Cardiac muscle cell (in vitro differentiated cells and primary cell): Measurements from ENCODE around the gene PIH1D1. TPM values are rescaled to one million over a fixed set of nuclear protein-coding genes. Genes with fewer than 3 reads are reported as not detected.

ENCODE experiments used
- DNase-seq, 2 donors: peaks; one replicate each; pipeline versions ENCODE4 v3.0.0 to v3.0.0-alpha.2; 2010 to 2017; ENCODE audit warnings: low read depth in 1 of 2, low spot score in 1 of 2
- H3K27ac ChIP-seq: fragments of 200-600 bp; sonication (generic); 2 replicates; pipeline ENCODE4 v1.5.1; 2016
- H3K27me3 ChIP-seq: fragments of 200-600 bp; sonication (generic); 2 replicates; pipeline ENCODE4 v1.6.0; 2016; ENCODE audit warnings: control low read depth
- H3K36me3 ChIP-seq: fragments of 200-600 bp; sonication (generic); 2 replicates; pipeline ENCODE4 v1.5.1; 2016; ENCODE audit warnings: control low read depth
- H3K4me1 ChIP-seq: fragments of 200-600 bp; sonication (generic); 2 replicates; pipeline ENCODE4 v1.8.1; 2017; ENCODE audit warnings: low read depth, mild to moderate bottlenecking, mixed run types
- H3K4me3 ChIP-seq: fragments of 200-600 bp; sonication (generic); 2 replicates; pipeline ENCODE4 v1.5.1; 2016; ENCODE audit warnings: mild to moderate bottlenecking
- H3K9me3 ChIP-seq: fragments of 200-600 bp; sonication (generic); 2 replicates; pipeline ENCODE4 v1.5.1; 2017; ENCODE audit warnings: low read depth, mild to moderate bottlenecking, control low read depth
- CTCF ChIP-seq: IDR thresholded peaks from 2 replicates; pipeline ENCODE4 v1.5.1; 2012; ENCODE audit warnings: low read depth, mild to moderate bottlenecking, low read length
- polyA plus RNA-seq: library from polyadenylated mRNA; unstranded; fragments of >200 nt; fragmentation: Nextera tagmentation; extraction: Ambion mirVana; gene quantifications from 2 replicates; pipeline ENCODE4 v1.2.1, GENCODE V29; 2016
- total RNA-seq: library from RNA; depleted of rRNA; stranded (reverse); fragments of >200 nt; gene quantifications from 2 replicates; pipeline ENCODE4 v1.2.3, GENCODE V29; 2016

PIH1D1 gene
- total RNA-seq (145 and 200 TPM in 2 replicates), polyA plus RNA-seq (139 and 156 TPM in 2 replicates)

- TF ChIP-seq CTCF = peak; percentile 24
- H3K4me1 ChIP-seq = peaks cover 2% of the 10 kb centered on the region
- peak within 1 kb of the TSS; percentile 82 for H3K4me3 ChIP-seq
- H3K9me3 ChIP-seq = no peaks in the 10 kb centered on the region
- H3K27me3 ChIP-seq = no peaks in the 10 kb centered on the region
- peak; percentile 98 to 99 for DNase-seq
- peak within 1 kb of the TSS; percentile 97 for H3K27ac ChIP-seq
- no peaks in the 10 kb centered on the region for H3K36me3 ChIP-seq
Measured at GRCh38 chr19:49451430-49452181, at the start of gene PIH1D1. PIH1D1 (minus strand) TSS chr19:49451814; CDS start chr19:49451574, 240 bp downstream.

GRCh38 chr19:49499030-49499670 lies 47.5 kb upstream of the PIH1D1 start:
- H3K27me3 ChIP-seq = no peaks in the 10 kb centered on the region
- peaks cover 24% of the 10 kb centered on the region for H3K36me3 ChIP-seq
- TF ChIP-seq CTCF = no peak
- no peaks in the 10 kb centered on the region for H3K9me3 ChIP-seq
- H3K4me3 ChIP-seq = no peak overlapping the region
- H3K4me1 ChIP-seq = peaks cover 15% of the 10 kb centered on the region
- no peak for DNase-seq
- H3K27ac ChIP-seq = peak overlapping the region; percentile 39

- DNase-seq = no peak
- Histone ChIP-seq H3K27me3 (no peaks in the 10 kb centered on the region), H3K9me3 (no peaks in the 10 kb centered on the region), H3K4me1 (peaks cover 13% of the 10 kb centered on the region), H3K36me3 (peaks cover 24% of the 10 kb centered on the region), H3K27ac (peak overlapping the region; percentile 7), H3K4me3 (no peak overlapping the region)
- TF ChIP-seq CTCF = no peak
Measured at GRCh38 chr19:49498475-49498874, 46.9 kb upstream of the PIH1D1 start.

- H3K27me3 ChIP-seq = no peaks in the 10 kb centered on the region
- TF ChIP-seq CTCF = no peak
- H3K4me3 ChIP-seq = no peak overlapping the region
- H3K27ac ChIP-seq = peak overlapping the region; percentile 7
- no peak for DNase-seq
- no peaks in the 10 kb centered on the region for H3K9me3 ChIP-seq
- peaks cover 10% of the 10 kb centered on the region for H3K4me1 ChIP-seq
- H3K36me3 ChIP-seq = peaks cover 28% of the 10 kb centered on the region
Measured at GRCh38 chr19:49497789-49498103, 46.1 kb upstream of the PIH1D1 start.

GRCh38 chr19:49497047-49497788 lies 45.6 kb upstream of the PIH1D1 start:
- Histone ChIP-seq H3K4me3 (peak overlapping the region; percentile 98), H3K4me1 (peaks cover 10% of the 10 kb centered on the region), H3K27me3 (no peaks in the 10 kb centered on the region), H3K27ac (peak overlapping the region; percentile 96), H3K9me3 (no peaks in the 10 kb centered on the region), H3K36me3 (peaks cover 33% of the 10 kb centered on the region)
- TF ChIP-seq CTCF = no peak
- peak; percentile 63 for DNase-seq
